OCI-LY7 (cell line): ENCODE data around the gene INPP5A. TPM values are rescaled to one million over a fixed set of nuclear protein-coding genes. Genes with fewer than 3 reads are reported as not detected.
"Not testable (repeated sequence)": the region's sequence is repeated elsewhere in the genome, so short reads cannot be mapped to it uniquely, and the experiment has no call there.

Source experiments
- BruUV-seq: library from RNA; stranded (reverse); fragments of 400-500 nt; replicated peaks from 2 replicates; lab custom pipeline; 2021; lab: Mats Ljungman, UMichigan
- CTCF ChIA-PET: fragments of 300-600 bp; sonication (Branson Sonifier 250); formaldehyde crosslinking; loops from one replicate; lab custom pipeline; 2022; ENCODE audit warnings: antibody characterized with exemption; ENCODE audit not compliant: unreplicated experiment; lab: Charles Lee
- POLR2A ChIA-PET: fragments of 300-600 bp; sonication (Branson Sonifier 250); formaldehyde crosslinking; loops from one replicate; lab custom pipeline; 2022; ENCODE audit warnings: antibody characterized with exemption; lab: Charles Lee
- DNase-seq: peaks from one replicate; pipeline ENCODE4 v3.0.0-alpha.2; 2015; ENCODE audit warnings: low spot score
- H2AFZ ChIP-seq: fragments of 200-600 bp; sonication (generic), shearing (Covaris generic); 2 replicates; pipeline ENCODE4 v1.6.1; 2014; ENCODE audit warnings: mild to moderate bottlenecking, antibody characterized with exemption, low read length, moderate library complexity
- H3K27ac ChIP-seq: fragments of 200-600 bp; sonication (generic); 2 replicates; pipeline ENCODE4 v1.5.1; 2014; ENCODE audit warnings: mixed run types, low read depth, mild to moderate bottlenecking, moderate library complexity, low read length, inconsistent platforms; ENCODE audit not compliant: poor library complexity, severe bottlenecking
- H3K36me3 ChIP-seq: fragments of 200-600 bp; sonication (generic); 2 replicates; pipeline ENCODE4 v1.6.1; 2014; ENCODE audit warnings: mild to moderate bottlenecking, antibody characterized with exemption, low read length, moderate library complexity, mixed read lengths; ENCODE audit not compliant: insufficient read depth
- H3K4me1 ChIP-seq: fragments of 200-600 bp; sonication (generic); 2 replicates; pipeline ENCODE4 v1.5.1; 2014; ENCODE audit warnings: mild to moderate bottlenecking, low read length; ENCODE audit not compliant: insufficient read depth, poor library complexity, severe bottlenecking
- H3K4me2 ChIP-seq: fragments of 200-600 bp; sonication (generic); 2 replicates; pipeline ENCODE4 v1.6.1; 2014; ENCODE audit warnings: mild to moderate bottlenecking, low read length
- H3K4me3 ChIP-seq: fragments of 200-600 bp; sonication (generic); 2 replicates; pipeline ENCODE4 v1.5.1; 2014; ENCODE audit warnings: mild to moderate bottlenecking, low read depth, low read length; ENCODE audit not compliant: poor library complexity, severe bottlenecking
- H3K79me2 ChIP-seq: fragments of 200-600 bp; sonication (generic); 2 replicates; pipeline ENCODE4 v1.6.1; 2016; ENCODE audit warnings: low read depth, mild to moderate bottlenecking, low read length, moderate library complexity, mixed read lengths; ENCODE audit not compliant: insufficient read depth
- H3K9me2 ChIP-seq: fragments of 200-600 bp; sonication (generic); 2 replicates; pipeline ENCODE4 v1.6.1; 2016; ENCODE audit warnings: mild to moderate bottlenecking, low read length, mixed read lengths; ENCODE audit not compliant: insufficient read depth
- H3K9me3 ChIP-seq: fragments of 200-600 bp; sonication (generic); 2 replicates; pipeline ENCODE4 v1.6.1; 2014; ENCODE audit warnings: mild to moderate bottlenecking, mixed run types, low read length, mixed read lengths
- H4K20me1 ChIP-seq: fragments of 200-600 bp; sonication (generic); 2 replicates; pipeline ENCODE4 v1.6.1; 2014; ENCODE audit warnings: mild to moderate bottlenecking, antibody characterized with exemption, low read length, moderate library complexity, mixed read lengths; ENCODE audit not compliant: insufficient read depth
- CTCF ChIP-seq: fragments of 200-600 bp; sonication (generic); conservative IDR thresholded peaks from 2 replicates; pipeline ENCODE4 v1.5.1; 2014; ENCODE audit warnings: mild to moderate bottlenecking, antibody characterized with exemption, low read length, moderate library complexity, mixed read lengths
- EZH2phosphoT487 ChIP-seq: fragments of 200-600 bp; sonication (generic); IDR thresholded peaks from 2 replicates; pipeline ENCODE4 v1.6.1; 2018; ENCODE audit warnings: low read depth, borderline replicate concordance, mild to moderate bottlenecking, mixed run types, antibody characterized with exemption, low read length, moderate library complexity, mixed read lengths
- intact Hi-C: fragments of 100-400 bp; cut with micrococcal nuclease; formaldehyde crosslinking; loops from one replicate; pipeline ENCODE4 v1.10.0; 2022; ENCODE audit not compliant: unreplicated experiment
- total RNA-seq, 2 experiments: library from RNA; depleted of rRNA in 1 of 2; stranded (reverse); fragments of >200 nt in 1 of 2; shearing (Covaris generic) in 1 of 2; gene quantifications; 2 replicates each; pipeline ENCODE4 v1.2.3, GENCODE V29; 2014 to 2022

INPP5A gene
- total RNA-seq, 2 experiments from 2014 or later, result 14.5 to 18.4 TPM

GRCh38 chr10:132678436-132679216 lies 141.0 kb downstream of the INPP5A start:
- ChIA-PET CTCF (no interaction called here), POLR2A (no interaction called here)
- DNase-seq, result no peak
- Histone ChIP-seq H3K9me2 (no peaks in the 10 kb centered on the region), H3K4me3 (no peak overlapping the region), H2AFZ (no peak overlapping the region), H3K9me3 (no peaks in the 10 kb centered on the region), H3K4me2 (no peak overlapping the region), H3K4me1 (no peaks in the 10 kb centered on the region), H4K20me1 (no peaks in the 10 kb centered on the region; the same call in 1 of the 2 replicates), H3K27ac (no peak overlapping the region), H3K36me3 (no peaks in the 10 kb centered on the region), H3K79me2 (no peaks in the 10 kb centered on the region)
- intact Hi-C loops, result no loop called here
- no peak for TF ChIP-seq CTCF
- no peak for TF ChIP-seq EZH2phosphoT487
- BruUV-seq, result no TSS peak

GRCh38 chr10:132679217-132679595 lies 141.6 kb downstream of the INPP5A start:
- Histone ChIP-seq H3K9me2 (no peaks in the 10 kb centered on the region), H3K36me3 (no peaks in the 10 kb centered on the region), H2AFZ (no peak overlapping the region), H3K79me2 (no peaks in the 10 kb centered on the region), H3K4me3 (no peak overlapping the region), H3K27ac (no peak overlapping the region), H4K20me1 (no peaks in the 10 kb centered on the region; the same call in 1 of the 2 replicates), H3K9me3 (no peaks in the 10 kb centered on the region), H3K4me1 (no peaks in the 10 kb centered on the region), H3K4me2 (no peak overlapping the region)
- intact Hi-C loops, result no loop called here
- BruUV-seq, result no TSS peak
- DNase-seq, result no peak
- ChIA-PET CTCF (no interaction called here), POLR2A (no interaction called here)
- TF ChIP-seq CTCF (no peak), EZH2phosphoT487 (no peak)

- CTCF ChIA-PET, result no interaction called here
- intact Hi-C loops, result no loop called here
- TF ChIP-seq EZH2phosphoT487 (no peak), CTCF (no peak)
- Histone ChIP-seq H3K9me3 (no peaks in the 10 kb centered on the region), H4K20me1 (no peaks in the 10 kb centered on the region; the same call in 1 of the 2 replicates), H3K9me2 (no peaks in the 10 kb centered on the region), H3K79me2 (no peaks in the 10 kb centered on the region), H3K36me3 (no peaks in the 10 kb centered on the region), H3K27ac (no peak overlapping the region), H3K4me2 (no peak overlapping the region), H3K4me1 (no peaks in the 10 kb centered on the region), H2AFZ (no peak overlapping the region), H3K4me3 (no peak overlapping the region)
- POLR2A ChIA-PET, result no interaction called here
- no TSS peak for BruUV-seq
- DNase-seq, result no peak
Observed at GRCh38 chr10:132679640-132680039, 142.1 kb downstream of the INPP5A start.

DNA sequence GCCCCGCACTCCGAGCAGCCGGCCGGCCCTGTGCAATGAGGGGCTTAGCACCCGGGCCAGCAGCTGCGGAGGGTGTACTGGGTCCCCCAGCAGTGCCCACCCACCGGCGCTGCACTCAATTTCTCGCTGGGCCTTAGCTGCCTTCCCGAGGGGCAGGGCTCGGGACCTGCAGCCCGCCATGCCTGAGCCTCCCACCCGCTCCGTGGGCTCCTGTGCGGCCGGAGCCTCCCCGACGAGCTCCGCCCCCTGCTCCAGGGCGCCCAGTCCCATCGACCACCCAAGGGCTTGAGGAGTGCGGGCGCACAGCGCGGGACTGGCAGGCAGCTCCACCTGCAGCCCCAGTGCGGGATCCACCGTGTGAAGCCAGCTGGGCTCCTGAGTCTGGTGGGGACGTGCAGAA lies 143.2 kb downstream of the INPP5A start:
- H4K20me1 ChIP-seq, H3K9me3 ChIP-seq, H3K27ac ChIP-seq, DNase-seq, BruUV-seq, H3K4me1 ChIP-seq, H3K79me2 ChIP-seq, H3K9me2 ChIP-seq, H3K36me3 ChIP-seq, POLR2A ChIA-PET, H2AFZ ChIP-seq, H3K4me3 ChIP-seq, CTCF ChIA-PET, intact Hi-C loops, H3K4me2 ChIP-seq: not testable (repeated sequence)
